ENCODE measurements around the gene RXFP1.

Gene RXFP1

DNA sequence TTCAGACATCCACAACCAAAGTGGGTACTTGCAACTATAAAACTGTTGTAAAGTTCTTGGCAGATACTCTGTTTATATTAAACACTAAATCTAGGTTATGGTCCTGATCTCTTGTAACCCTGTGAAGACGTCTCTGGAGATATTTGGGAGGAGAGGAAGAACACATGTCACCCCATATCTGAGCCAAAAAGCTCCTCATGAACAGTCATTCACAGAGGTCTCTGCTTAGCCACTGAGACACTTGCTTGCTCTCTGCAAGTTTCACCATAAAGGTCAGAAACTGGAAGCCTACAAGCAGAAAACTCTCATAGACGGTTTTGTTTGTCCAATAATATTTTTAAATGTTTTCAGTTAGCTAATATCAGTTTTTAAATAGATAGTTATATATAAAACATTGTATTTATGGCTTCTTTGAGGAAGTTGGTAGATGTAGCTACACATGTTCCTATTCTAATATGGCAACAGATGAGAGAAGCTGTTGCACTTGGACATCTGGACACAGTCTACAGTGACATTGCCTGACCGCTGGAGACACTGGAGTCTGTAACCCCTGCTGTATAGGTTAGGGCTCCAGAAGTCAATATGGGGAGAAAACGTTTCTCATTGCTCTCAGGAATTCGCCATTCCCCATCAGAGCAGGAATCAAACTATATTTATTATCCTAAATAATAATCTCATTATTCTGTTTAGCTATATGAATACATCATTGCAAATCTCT lies 76.4 kb downstream of the RXFP1 start:
- Histone ChIP-seq H3K4me3 (no peak overlapping the region), H3K9me3 (replicated peaks in 1 of 11) (no peaks in the 10 kb centered on the region), H3K27me3 (no peaks in the 10 kb centered on the region), H3K36me3 (no peaks in the 10 kb centered on the region), H3K4me2 (no peak overlapping the region), H3K9ac (no peak overlapping the region), H3K27ac (no peak overlapping the region), H3K4me1 (no peaks in the 10 kb centered on the region), H4K20me1 (no peaks in the 10 kb centered on the region)
- TF ChIP-seq Cebpa-rat (IDR thresholded peaks at IDR 0.05) = no peak

DNA sequence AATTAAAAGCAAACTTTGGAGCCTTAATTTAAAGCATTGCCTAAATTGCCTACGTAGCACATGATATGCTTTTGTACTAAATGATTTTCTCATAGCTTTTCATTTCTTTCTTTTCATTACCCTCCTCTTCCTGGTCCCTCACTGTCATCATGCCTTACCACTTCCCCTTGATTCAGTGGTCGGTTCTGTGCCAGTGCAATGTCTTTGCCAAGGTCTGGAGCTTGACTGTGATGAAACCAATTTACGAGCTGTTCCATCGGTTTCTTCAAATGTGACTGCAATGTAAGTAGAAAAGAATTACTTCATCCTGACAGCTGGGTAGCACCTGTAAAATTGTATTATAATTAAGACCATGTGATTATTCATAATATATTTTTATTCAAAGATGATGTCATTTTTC lies 77.5 kb downstream of the RXFP1 start:
- no peaks in the 10 kb centered on the region for H3K9me3 ChIP-seq (replicated peaks in 1 of 11)

DNA sequence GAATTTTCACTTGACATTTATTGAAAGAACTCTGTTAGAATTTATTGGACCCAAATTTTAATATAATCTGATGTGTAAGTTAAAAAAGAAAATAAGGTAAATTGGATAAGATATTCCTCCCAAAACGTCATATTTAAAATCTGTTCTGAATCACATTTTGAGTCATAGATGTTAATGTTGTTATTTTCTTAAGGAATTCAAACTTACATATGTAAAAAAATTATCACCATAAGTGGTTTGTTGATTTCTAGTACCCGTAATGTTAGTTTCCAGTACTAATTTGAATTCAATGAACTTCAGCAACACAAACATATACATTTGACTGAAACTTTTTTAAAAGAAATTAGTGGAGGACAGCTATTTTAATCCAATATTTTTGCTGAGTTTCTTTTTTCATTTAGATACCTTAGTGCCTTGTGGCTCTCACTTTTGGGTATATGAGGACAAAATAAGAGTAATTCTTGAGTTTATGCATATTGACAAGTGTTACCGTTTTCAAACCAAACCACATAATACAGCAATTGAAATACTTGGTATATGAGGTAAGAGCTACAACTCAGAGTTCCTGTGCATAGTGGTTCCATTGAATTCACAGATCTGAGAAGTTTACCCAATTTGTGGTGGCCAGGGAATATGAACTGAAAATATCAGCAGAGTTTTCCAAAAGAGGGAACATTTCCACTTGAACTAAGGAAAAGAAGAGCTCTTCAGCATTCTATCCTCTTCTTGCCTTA lies 78.2 kb downstream of the RXFP1 start:
- Histone ChIP-seq H3K9me3 (replicated peaks in 1 of 11) (no peaks in the 10 kb centered on the region), H3K9ac (no peak overlapping the region)
- TF ChIP-seq Cebpa-rat (IDR thresholded peaks at IDR 0.05) = no peak

More for the DNA sequence above, 77.5 kb downstream of the RXFP1 start:
- peak in 2 of 11 experiments; percentile 30 to 35; a peak in 1 of 22 replicates for TF ChIP-seq Cebpa-rat (IDR thresholded peaks at IDR 0.05)
- H3K9ac ChIP-seq = no peak overlapping the region
- no peaks in the 10 kb centered on the region for H3K27me3 ChIP-seq
- no peaks in the 10 kb centered on the region for H3K4me1 ChIP-seq
- H3K36me3 ChIP-seq = no peaks in the 10 kb centered on the region
- H3K27ac ChIP-seq = no peak overlapping the region; a peak in 1 of 22 replicates
- H3K4me3 ChIP-seq = no peak overlapping the region
- no peak overlapping the region for H3K4me2 ChIP-seq
- no peaks in the 10 kb centered on the region for H4K20me1 ChIP-seq

DNA sequence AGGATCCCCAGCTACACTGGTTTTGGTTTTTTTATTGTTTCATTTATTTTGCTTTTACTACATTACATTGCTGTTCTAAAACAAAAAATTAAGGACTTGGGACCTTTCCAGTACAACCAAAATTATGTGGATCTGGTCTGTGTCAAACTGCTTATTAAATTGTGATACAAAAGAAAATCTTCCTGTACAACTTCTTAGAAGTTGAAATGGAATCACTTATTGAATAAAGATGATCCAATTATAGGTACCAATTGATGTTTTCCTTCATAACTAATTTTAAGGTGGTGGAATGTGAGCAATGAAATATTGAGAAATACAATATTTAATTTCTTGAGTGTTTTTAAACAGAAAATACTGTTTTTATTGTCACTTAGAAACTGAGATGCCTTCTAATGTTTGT lies 82.7 kb downstream of the RXFP1 start:
- Histone ChIP-seq H3K4me2 (no peak overlapping the region), H3K36me3 (no peaks in the 10 kb centered on the region), H3K27ac (no peak overlapping the region), H3K9ac (no peak overlapping the region), H3K4me3 (no peak overlapping the region), H4K20me1 (no peaks in the 10 kb centered on the region), H3K9me3 (replicated peaks in 1 of 11) (peaks cover 0 to 5% (median 0%) of the 10 kb centered on the region in 11 experiments; a peak in 1 of 22 replicates), H3K27me3 (no peaks in the 10 kb centered on the region), H3K4me1 (no peaks in the 10 kb centered on the region)
- no peak for TF ChIP-seq Cebpa-rat (IDR thresholded peaks at IDR 0.05)

More for the DNA sequence above, 78.2 kb downstream of the RXFP1 start:
- no peak overlapping the region for H3K27ac ChIP-seq
- no peaks in the 10 kb centered on the region for H3K36me3 ChIP-seq
- no peak overlapping the region for H3K4me2 ChIP-seq
- no peaks in the 10 kb centered on the region for H3K4me1 ChIP-seq
- H3K27me3 ChIP-seq = no peaks in the 10 kb centered on the region
- H3K4me3 ChIP-seq = no peak overlapping the region
- no peaks in the 10 kb centered on the region for H4K20me1 ChIP-seq

DNA sequence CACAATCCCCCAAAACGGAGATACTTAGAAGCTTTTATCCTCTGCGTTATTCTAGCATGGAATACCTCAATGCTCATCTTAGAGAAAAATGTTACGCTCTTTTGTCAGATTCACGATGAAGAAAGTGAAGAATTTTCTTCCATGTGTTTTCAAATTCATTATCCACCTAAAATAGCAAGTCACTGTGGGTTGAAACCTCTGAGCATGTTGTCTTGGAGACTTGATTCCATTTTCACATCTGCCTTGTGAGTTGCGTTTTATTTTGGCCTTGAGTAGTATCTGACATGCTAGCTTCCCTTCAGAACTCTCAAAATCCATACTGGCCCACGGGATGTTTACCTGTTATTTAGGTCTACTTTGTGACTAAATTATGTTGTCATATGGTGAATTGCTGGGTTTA lies 83.7 kb downstream of the RXFP1 start:
- TF ChIP-seq Cebpa-rat (IDR thresholded peaks at IDR 0.05) = no peak
- H3K4me2 ChIP-seq = no peak overlapping the region

DNA sequence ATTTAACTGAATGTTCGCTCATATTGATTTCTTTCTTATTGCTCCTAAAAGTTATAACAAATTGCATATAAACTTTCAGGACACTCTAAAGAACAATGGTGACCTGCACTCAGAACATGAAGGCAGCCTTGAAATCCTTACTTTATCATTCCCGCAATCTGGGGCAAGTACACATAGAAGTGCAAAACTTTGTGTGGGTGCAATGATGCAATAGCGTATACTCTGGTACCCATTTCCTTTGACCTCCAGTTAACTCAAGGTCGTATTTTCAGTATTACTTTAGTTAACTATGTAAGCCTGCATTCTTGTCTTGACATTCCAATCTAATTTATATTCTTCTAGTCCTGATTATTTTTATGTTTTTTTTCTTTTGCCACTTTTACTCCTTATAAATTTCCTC lies 85.3 kb downstream of the RXFP1 start:
- Histone ChIP-seq H3K9ac (no peak overlapping the region), H3K36me3 (no peaks in the 10 kb centered on the region), H3K27ac (no peak overlapping the region), H3K4me2 (no peak overlapping the region), H3K4me1 (peaks cover 0 to 23% (median 12%) of the 10 kb centered on the region in 10 experiments; a peak in 10 of 20 replicates), H3K9me3 (replicated peaks in 1 of 11) (peaks cover 0 to 5% (median 0%) of the 10 kb centered on the region in 11 experiments; a peak in 1 of 22 replicates), H3K27me3 (no peaks in the 10 kb centered on the region), H4K20me1 (no peaks in the 10 kb centered on the region), H3K4me3 (no peak overlapping the region)
- no peak for TF ChIP-seq Cebpa-rat (IDR thresholded peaks at IDR 0.05)

More for the DNA sequence above, 83.7 kb downstream of the RXFP1 start:
- no peak overlapping the region for H3K4me3 ChIP-seq
- H3K27ac ChIP-seq = no peak overlapping the region
- peaks cover 0 to 7% (median 1%) of the 10 kb centered on the region in 10 experiments; a peak in 10 of 20 replicates for H3K4me1 ChIP-seq
- H3K27me3 ChIP-seq = no peaks in the 10 kb centered on the region
- H4K20me1 ChIP-seq = no peaks in the 10 kb centered on the region
- no peaks in the 10 kb centered on the region for H3K36me3 ChIP-seq
- H3K9me3 ChIP-seq (replicated peaks in 1 of 11) = peaks cover 0 to 5% (median 0%) of the 10 kb centered on the region in 11 experiments; a peak in 1 of 22 replicates
- no peak overlapping the region for H3K9ac ChIP-seq

DNA sequence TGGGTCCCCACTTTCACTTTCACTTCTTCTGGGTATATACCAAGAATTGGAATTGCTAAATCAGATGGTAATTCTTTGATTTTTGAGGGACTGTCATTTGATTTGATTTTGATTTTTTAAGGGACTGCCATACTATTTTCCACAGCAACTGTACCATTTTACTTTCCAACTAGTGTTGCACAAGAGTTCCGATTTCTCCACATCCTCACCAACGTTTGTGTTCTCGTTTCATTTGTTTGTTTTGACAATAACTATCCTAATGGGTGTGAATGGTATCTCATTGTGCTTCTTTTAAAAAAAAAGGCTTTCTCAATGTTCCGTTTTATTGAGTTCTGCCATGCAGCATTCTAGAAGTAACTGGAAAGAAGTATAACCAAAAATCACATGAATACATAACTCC lies 87.4 kb downstream of the RXFP1 start:
- Histone ChIP-seq H3K9ac (no peak overlapping the region), H3K27me3 (no peaks in the 10 kb centered on the region), H3K4me1 (peaks cover 0 to 24% (median 12%) of the 10 kb centered on the region in 10 experiments; a peak in 10 of 20 replicates), H3K4me2 (no peak overlapping the region), H4K20me1 (no peaks in the 10 kb centered on the region), H3K27ac (no peak overlapping the region), H3K36me3 (no peaks in the 10 kb centered on the region), H3K4me3 (no peak overlapping the region), H3K9me3 (replicated peaks in 1 of 11) (peaks cover 0 to 5% (median 0%) of the 10 kb centered on the region in 11 experiments; a peak in 2 of 22 replicates)
- no peak for TF ChIP-seq Cebpa-rat (IDR thresholded peaks at IDR 0.05)

DNA sequence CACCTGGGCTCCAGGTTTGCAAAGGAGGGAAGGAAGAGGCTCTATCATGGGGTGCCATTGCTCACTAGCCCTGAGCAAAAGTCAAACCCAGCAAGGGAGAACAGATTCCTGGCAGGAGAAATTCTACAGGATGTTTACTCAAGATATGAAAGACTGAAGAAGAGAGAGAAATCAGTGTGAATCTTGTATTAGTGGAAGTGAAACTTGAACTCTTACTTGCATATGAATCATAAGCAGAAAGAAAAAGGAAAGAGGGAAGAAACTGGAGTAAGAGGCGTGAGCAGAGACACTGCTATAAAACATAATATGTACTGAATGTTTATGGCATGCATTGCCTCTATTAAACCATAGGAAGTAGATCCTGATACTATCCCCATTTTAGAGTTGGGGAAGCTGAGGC lies 89.1 kb downstream of the RXFP1 start:
- Histone ChIP-seq H3K27ac (peak overlapping the region in 5 of 11 experiments; percentile 21 to 56 (median 39); a peak in 8 of 22 replicates), H3K4me3 (no peak overlapping the region), H3K4me2 (peak overlapping the region in 6 of 11 experiments; percentile 3 to 80 (median 58); a peak in 10 of 22 replicates), H3K36me3 (no peaks in the 10 kb centered on the region), H3K9ac (peak overlapping the region in 1 of 11 experiments; percentile 35; a peak in 1 of 22 replicates), H3K4me1 (peaks cover 0 to 24% (median 12%) of the 10 kb centered on the region in 10 experiments; a peak in 10 of 20 replicates), H4K20me1 (no peaks in the 10 kb centered on the region), H3K9me3 (replicated peaks in 1 of 11) (peaks cover 0 to 7% (median 0%) of the 10 kb centered on the region in 11 experiments; a peak in 2 of 22 replicates), H3K27me3 (no peaks in the 10 kb centered on the region)
- TF ChIP-seq Cebpa-rat (IDR thresholded peaks at IDR 0.05) = no peak

DNA sequence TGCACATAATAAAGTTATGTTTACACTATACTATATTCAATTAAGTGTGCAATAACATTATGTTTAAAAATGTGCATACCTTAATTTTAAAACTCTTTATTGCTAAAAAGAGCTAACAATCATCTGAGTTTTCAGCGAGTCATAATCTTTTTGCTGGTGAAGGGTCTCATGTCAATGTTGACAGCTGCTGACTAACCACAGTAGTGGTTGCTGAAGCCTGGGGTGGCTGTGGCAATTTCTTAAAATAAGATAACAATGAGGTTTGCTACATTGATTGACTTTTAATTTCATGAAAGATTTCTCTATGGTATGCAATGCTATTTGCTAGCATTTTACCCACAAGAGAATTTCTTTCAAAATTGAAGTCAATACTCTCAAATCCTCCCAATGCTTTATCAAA lies 91.4 kb downstream of the RXFP1 start:
- Histone ChIP-seq H3K4me3 (no peak overlapping the region), H3K36me3 (no peaks in the 10 kb centered on the region), H3K27me3 (no peaks in the 10 kb centered on the region), H3K4me2 (no peak overlapping the region), H3K4me1 (peaks cover 0 to 24% (median 12%) of the 10 kb centered on the region in 10 experiments; a peak in 10 of 20 replicates), H3K27ac (no peak overlapping the region), H4K20me1 (no peaks in the 10 kb centered on the region), H3K9me3 (replicated peaks in 1 of 11) (peaks cover 0 to 7% (median 0%) of the 10 kb centered on the region in 11 experiments; a peak in 2 of 22 replicates), H3K9ac (no peak overlapping the region)
- no peak for TF ChIP-seq Cebpa-rat (IDR thresholded peaks at IDR 0.05)
